Uterus (tissue), 2 donors: Measurements from ENCODE around the gene PPM1A.

Experiments
- POLR2A ChIP-seq, 2 donors: fragments of 450-650 bp; IDR thresholded peaks; one replicate each; pipeline ENCODE4 v1.6.1; 2016; ENCODE audit warnings: antibody characterized with exemption in 2 of 2, mild to moderate bottlenecking in 1 of 2, moderate library complexity in 1 of 2
- TF ChIP-seq, protein P1 (sequence below), 4 experiments: fragments of 200-600 bp in 2 of 4; fragments of 450-650 bp in 2 of 4; sonication (generic) in 2 of 4; IDR thresholded peaks; one replicate each; pipeline ENCODE4 v1.5.1; 2016 to 2019; ENCODE audit warnings: antibody characterized with exemption in 4 of 4, mild to moderate bottlenecking in 2 of 4, moderate library complexity in 1 of 4

DNA sequence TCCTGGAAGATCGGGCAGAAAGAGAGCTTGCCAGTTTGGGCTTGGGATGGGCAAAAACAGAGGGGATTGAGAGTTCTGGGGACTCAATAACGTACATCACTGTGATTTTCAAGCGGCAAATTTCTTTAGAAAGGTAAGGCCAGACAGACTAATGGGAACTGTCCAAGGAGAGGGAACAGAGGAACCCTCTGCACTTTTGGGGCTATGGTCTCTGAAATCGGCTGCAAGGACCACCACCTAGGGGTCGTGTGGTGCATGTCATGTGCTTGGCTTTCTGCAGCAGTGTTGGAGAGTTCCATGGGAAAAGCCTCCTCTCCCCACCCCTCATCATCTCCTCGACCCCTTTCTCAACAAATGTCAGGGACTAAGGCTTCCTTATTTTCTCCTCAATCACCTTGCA, 79.6 kb downstream of the PPM1A start:
- TF ChIP-seq, protein P1, sequence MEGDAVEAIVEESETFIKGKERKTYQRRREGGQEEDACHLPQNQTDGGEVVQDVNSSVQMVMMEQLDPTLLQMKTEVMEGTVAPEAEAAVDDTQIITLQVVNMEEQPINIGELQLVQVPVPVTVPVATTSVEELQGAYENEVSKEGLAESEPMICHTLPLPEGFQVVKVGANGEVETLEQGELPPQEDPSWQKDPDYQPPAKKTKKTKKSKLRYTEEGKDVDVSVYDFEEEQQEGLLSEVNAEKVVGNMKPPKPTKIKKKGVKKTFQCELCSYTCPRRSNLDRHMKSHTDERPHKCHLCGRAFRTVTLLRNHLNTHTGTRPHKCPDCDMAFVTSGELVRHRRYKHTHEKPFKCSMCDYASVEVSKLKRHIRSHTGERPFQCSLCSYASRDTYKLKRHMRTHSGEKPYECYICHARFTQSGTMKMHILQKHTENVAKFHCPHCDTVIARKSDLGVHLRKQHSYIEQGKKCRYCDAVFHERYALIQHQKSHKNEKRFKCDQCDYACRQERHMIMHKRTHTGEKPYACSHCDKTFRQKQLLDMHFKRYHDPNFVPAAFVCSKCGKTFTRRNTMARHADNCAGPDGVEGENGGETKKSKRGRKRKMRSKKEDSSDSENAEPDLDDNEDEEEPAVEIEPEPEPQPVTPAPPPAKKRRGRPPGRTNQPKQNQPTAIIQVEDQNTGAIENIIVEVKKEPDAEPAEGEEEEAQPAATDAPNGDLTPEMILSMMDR (IDR thresholded peaks at IDR 0.05), result no peak
- TF ChIP-seq POLR2A (IDR thresholded peaks at IDR 0.05), result no peak
